ENCODE measurements around the gene GRIK2.
A peak's percentile ranks its signal among the peaks of the same experiment; 100 is the strongest.

The GRIK2 gene

DNA sequence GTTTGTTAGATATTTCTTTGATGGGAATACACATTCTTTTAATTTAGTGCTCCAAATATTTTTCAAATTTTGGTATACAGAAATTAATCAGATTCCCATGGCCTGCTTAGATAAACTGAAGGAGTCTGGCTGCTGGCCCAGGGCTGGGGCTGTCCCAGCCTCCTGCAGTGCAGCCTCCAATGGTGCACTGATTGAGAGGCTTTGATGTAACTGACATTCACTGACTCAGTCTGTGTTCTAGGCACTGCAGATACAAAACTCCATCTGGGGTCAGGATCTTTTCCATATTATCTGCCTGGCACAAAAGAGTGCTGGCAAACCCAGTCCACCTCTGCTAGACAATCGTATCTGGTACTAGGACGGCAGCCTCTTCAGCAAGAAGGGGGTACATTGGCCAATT lies 64.8 kb downstream of the GRIK2 start:
- peak; percentile 86 for DNase-seq (ENCODE audit: low spot score)

DNA sequence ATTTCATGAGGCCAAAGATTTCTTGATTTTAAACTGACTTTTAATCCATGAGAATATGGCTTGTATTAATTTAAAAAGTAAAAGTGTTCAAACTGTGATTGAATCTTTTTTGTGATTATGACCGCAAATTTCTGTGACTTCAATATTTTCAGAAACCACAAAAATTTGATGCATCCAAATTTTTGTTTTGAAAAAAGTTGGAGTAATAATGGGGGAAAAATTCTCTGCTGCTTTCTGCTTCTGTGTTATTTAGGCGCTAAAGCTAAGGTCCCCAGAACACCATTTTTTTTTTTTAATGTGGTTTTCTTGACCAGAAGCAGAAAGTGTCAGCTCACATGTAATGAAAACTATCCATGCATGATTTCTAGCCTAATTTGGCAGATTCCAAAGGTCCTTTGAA lies 65.3 kb downstream of the GRIK2 start:
- no peak for DNase-seq (ENCODE audit: low spot score)

DNA sequence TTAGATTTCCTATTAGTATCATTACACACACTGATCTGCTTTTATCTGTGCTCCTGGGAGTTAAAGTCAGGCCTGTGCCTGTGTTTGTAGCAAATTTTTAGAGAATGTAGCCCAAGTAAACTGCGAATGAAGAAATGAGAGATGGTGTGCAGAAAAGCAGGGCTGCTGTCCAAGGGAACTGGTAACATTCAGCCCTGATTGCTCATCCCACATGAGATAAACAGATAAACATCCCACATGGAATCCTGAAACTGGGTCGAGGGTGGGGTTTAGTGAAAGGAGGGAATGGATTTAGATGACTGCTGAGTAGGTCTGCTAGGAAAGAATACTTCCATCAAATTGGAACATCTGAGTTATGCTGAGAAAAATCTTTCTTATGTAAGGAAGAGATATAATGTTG lies 69.1 kb downstream of the GRIK2 start:
- DNase-seq (ENCODE audit: low spot score), result peak; percentile 37

DNA sequence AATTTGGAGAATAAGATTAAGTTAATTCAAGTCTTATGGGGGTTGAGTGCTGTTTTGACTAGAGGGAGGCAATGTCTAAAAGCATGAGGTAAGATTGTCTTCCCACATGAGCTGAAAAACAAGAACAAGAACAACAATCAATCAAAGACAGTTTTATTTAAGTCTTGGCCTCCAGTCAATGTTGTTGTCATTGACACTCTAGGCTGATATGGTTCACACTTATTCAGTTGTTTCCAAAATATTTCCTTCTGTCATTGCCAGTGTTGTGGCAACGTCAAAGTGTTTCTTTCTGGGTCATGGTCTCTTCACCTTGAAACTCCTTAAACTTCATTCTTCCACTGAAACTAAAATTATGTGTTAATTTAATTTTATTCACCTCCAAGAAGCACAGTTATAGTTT lies 72.4 kb downstream of the GRIK2 start:
- no peak for DNase-seq (ENCODE audit: low spot score)

DNA sequence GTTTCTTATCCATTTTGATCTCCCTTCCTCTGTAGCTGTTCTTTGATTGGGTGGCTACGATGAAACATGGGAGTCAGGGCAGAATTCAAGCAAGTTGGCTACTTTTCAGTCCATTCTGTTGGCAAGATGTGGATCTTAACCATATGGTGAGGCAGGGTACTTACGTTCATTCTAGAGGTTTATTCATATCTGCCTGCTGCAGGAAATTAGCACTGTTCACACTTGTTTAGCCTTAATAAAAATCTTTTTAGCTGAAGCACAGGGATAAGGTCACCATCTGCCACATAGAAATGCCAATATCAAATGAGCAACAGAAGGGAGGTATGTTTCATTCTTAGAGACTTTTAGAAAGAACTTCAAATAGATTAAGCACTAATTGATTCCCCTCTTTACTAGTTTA lies 83.9 kb downstream of the GRIK2 start:
- DNase-seq (ENCODE audit: low spot score), result peak; percentile 96

DNA sequence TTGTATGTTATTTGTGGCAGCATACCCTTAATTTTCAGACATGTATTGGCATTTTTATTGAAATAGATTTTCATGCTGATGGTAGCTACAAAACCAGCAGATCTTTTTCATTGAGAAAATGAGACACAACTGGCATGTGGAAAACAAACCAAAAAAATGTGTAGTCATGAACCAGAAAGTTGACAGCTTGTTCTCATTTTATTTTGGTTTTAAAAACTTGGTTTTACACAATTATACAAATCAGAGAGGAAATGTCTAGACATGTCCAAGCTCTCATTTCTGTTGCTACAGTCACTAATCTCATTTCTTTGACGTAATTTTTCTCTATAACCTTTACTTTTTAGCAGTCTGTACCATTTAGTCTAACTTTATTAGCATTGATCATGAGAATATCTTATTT lies 85.4 kb downstream of the GRIK2 start:
- no peak for DNase-seq (ENCODE audit: low spot score)

DNA sequence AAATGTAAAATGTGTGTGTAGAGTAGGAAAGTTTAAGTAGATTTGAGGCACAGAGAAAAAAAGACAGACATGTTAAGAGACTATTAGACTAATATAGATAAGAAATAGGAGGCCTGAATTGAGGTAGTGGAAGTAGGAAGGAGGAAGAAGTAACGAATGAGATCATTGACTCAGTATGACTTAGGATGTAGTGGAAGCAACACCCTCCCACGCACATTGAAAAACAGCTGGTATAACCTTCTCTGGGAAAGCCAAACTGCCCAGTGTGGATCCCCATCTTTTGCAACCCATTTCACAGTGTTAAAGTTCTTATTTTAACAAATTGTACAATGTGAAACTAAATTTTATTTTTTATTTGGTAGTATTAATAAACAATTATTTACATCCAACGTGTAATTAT lies 89.1 kb downstream of the GRIK2 start:
- no peak for DNase-seq (ENCODE audit: low spot score)

DNA sequence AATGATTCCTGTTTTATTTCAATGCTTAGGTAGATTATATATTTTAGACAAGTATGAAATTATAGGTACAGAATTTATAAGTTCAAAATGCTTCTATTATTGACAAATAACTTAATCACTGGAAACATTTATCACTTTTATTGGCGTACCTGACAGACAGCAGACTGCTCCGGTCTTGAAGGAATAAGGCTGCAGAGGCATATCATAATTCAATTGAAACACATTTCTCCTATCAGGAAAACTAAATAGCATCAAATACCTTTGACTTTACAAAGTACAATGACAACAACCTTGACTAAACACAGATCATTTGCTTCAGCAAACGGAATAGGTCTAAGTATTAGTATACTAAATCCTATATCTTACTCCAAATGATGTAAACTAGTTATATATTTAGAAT lies 91.3 kb downstream of the GRIK2 start:
- no peak for DNase-seq (ENCODE audit: low spot score)

DNA sequence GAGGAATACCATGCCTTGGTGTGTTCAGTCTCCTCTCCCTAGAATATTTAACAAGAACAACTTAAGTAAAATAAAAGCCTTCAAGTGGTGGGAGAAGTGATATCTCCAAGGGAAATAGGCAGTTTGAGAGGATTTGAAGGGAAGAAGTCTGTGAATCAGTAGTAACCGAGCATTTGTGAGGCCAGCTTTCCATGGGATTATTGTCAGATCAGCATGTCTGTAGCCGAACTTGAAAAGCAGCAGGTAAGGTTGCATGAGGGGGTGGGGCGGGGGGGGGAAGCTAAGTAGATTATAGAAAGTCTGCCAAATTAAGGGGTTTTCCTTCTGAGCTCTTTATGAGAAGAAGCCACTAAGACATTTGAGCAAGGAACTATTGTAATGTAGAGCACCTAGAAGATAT lies 92.6 kb downstream of the GRIK2 start:
- DNase-seq (ENCODE audit: low spot score), result no peak

DNA sequence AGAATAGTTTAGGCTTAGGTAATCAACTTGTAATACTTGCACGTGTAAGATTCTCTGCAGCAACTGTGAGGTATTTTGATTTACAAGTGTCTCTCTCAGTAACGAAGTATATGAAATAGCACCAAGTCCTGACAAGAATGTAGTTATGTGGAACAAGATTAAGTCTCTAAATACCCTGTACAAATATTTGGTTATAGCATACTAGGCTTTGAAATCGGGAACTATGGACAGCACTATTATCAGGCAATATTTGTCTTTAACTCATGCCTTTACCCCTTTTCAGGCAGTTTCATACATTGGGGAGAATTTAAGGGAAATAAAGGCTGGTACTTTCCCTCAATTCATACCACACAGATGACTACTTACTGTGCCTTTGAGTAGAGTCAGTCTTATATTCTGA lies 93.2 kb downstream of the GRIK2 start:
- no peak for DNase-seq (ENCODE audit: low spot score)

DNA sequence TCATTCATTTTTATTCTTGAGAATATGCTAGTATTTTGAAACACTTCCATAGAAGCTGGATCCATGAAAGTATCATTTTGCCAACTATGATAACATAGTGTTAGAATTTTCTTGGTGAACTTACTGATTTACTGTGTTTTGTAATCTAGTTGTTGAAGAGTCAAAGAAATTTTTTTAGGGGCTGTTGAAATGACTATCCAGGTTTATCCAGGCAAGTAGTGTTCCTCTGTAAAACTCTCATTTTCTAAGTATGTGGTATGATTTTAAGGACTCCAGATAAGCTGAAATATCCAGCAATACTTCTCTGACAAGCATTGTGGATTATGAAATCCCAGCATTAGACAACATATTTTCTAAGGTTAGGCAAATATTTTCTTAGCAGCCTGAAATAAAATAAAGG lies 95.9 kb downstream of the GRIK2 start:
- no peak for DNase-seq (ENCODE audit: low spot score)

DNA sequence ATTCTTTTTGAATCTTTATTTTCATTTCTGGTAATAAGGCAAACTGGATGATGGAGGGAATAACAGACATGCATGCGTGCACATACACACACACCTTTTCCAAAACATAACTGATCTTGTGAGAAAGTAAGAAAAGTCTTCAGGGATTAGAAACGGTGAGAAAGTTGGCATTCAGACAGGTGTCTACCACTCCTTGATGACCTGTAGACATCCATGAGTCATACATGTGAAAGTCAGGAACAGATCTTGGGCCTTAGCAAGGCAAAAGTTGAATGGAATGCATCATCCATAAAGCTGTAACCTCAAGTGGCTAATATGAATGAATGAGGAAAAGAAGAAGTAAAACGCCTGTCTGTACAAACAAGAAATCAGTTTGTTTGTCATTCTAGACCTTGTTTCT lies 97.3 kb downstream of the GRIK2 start:
- no peak for DNase-seq (ENCODE audit: low spot score)

DNA sequence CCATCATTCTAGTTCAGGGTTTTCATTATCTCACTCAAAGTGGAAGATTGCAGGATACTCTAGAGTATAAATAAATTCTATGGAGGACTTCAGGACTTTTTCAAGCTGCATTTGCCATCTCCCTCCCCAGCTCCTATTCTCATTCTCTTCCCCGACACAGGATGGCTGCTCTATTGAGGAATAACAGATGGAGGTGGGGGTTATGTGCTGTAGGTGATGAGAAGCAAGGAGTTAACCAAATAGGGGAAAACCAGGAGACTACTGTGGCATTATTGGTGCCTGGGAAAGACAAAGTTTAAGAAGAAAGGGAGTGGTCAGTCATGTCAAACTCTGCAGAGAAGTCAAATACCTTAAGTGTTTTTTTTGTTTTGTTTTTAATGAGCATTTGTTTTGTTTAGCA lies 109.3 kb downstream of the GRIK2 start:
- no peak for DNase-seq (ENCODE audit: low spot score)

DNA sequence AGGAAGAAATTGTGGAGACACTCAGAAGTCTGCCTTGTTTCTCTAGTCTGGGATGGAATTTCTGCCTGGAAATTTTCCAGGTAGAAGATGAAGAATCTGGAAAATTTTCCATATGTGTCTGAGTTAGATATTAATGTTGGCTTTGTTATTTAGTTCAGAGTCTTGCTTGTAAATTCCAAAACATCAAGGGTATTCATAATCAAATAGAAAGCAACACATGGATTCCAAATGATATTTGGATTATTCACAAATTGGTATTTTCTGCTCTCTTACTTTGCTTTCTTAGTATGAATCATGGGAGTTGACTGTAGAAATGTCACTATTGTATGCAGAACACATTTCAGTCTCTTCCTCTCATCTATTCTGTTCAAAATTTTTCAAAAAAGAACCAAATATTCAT lies 116.0 kb downstream of the GRIK2 start:
- no peak for DNase-seq (ENCODE audit: low spot score)

DNA sequence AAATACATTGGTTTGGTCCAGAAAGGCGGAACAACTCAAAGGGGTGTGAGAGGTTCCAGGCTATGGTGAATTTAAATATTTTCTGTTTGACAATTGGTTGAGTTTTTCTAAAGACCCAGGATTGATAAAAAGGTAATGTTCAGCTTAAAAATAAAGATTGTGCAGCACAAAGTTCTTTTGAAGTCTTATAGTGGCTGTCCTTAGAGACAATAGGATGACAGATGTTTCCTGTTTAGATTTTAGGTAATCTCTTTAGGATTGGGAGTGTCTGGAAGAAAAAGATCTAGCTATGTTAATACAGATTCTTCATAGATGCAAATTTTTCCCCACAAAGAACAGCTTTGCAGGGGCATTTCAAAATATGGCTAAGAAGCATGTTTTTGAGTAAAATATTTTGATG lies 119.7 kb downstream of the GRIK2 start:
- no peak for DNase-seq (ENCODE audit: low spot score)

DNA sequence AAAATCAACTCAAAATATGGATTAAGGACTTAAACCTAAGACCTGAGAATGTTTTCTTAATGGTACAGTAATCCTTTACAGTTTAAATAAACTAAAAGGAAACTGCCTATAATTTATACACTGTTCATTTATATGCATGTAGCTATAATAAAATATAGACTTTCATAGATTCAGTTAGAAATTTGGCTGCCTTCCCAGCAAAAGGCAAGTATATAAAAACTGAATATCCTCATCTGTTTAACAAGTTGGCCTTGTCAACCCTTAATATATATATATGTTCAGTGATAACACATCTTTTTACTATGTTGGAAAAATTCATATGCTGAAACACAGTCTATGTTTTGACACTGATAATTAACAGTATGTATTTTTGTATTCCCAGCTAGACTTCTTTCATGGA lies 123.1 kb downstream of the GRIK2 start:
- no peak for DNase-seq (ENCODE audit: low spot score)

DNA sequence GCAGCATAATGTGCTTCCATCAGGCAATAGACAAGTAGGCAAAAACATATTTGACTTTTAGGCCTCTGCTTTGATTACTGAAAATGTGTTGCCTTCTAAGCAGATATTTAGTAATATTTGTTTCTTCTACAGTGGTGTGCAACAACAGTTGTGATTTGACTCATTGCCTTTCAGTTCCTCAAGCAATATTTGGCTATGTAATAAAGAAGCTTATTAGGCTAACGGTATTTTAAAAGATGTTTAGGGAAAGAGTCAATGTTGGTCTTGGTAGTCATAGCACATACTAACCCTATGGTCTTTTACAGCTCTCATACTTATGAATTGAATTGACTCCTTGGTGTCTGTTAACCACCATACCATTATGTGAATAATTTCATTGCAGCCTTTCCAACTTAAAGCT lies 124.1 kb downstream of the GRIK2 start:
- no peak for DNase-seq (ENCODE audit: low spot score)

DNA sequence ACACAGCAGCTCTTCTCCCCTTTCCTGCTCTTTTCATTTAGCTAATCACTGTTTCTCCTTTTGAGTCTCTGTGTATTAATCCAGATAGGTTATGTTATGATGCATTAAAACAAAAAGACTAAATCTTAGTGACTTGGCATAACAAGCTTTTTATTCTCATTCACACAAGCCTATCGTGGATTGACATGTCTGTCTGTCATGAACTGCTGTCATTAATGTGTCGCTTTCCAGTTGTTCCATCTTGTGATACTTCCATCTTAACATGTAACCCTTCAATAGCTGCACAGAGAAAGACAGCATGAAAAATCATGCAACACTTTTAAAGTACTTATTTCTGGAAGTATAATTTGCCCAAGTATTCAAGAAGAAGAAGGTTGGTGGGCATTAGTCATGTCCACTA lies 128.7 kb downstream of the GRIK2 start:
- DNase-seq (ENCODE audit: low spot score), result no peak

DNA sequence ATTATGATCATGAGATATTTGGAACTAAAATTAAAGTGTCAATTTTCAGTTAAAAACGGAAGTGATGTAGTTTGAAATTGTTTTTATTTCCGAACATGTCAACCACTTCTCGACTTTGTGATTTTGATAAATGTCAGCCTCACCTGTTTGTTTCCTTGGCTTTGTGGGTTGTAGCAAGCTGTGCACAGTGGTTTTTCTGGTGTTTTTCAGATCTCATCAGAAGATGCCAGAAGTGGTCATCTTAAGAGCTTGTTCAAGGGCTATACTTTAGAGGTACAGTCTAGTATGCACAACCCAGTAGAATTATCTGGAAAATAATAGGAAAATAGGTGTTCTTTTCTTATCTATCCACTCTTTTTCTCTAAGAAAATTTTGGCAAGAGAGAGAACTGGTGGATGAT lies 134.0 kb downstream of the GRIK2 start:
- DNase-seq (ENCODE audit: low spot score), result no peak

DNA sequence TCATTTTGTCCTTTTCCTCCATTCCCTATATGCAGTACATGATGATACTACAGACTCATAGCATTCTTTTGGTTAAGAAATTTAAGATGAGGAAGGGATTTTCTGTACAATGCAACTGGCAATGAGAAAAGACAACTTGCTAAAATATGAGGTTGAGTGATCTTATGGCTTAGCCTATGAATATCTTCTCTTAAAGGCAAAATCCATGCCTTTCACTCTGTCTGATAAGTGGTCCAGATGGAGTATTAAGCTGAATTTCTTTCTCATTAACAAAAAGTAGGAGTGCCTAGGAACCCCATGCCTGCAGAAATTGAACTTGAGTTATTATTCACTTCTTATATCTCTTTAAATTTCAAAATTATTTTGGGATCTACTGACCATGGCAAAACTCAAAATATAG lies 135.3 kb downstream of the GRIK2 start:
- no peak for DNase-seq (ENCODE audit: low spot score)

DNA sequence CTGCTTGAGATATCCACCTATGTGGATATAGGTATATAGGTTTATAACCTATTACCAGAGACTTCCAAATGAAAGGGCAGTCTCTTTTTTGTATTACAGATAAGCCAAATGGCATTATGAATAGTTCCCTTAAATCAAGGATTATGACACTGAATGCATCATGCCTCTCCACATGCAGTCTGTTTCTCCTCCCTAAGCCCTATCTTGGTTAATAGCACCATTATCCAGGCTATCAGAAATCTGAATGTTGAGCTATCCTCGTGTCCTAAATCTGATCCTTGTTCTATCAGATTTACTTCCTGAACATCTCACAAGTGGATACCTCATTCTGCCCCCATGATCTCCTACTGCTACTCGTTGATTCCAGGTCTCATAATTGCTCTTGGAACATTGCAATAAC lies 138.0 kb downstream of the GRIK2 start:
- DNase-seq (ENCODE audit: low spot score), result no peak

DNA sequence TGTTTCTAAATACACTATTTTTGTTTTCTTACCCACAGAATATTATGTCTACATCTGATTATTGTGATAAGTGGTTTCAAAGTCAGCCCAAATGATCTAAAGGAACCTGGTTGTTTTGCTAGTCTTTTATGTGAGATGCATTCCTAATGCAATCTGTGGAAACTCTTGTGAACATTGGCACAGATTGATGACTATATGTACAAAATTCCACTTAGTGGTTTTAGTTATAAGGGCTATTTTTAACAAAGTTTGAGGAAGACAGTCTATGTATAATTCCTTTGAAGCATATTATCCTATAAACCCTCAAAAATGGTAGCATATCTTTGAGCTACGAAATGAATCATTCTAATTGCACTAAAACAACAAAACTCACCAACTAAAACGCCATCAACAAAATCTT lies 140.9 kb downstream of the GRIK2 start:
- DNase-seq (ENCODE audit: low spot score), result no peak

DNA sequence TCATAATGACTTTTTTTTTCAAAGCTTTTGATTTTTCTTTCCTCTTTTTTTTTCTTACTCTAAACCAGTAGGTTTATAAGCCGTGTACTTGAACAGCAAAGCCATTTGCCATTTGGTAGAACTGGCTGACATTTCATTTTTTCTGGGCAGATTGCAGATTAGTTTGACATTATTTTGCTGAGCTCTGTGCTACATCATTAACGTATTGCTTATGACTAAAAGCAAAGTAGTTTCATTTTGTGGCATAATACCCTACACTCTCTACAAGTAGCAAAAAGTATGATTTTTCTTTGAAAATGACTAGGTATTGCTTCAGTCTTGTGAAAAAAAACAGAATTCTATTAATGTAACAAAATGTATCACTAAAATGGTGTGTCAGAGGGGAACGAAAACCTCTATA lies 141.3 kb downstream of the GRIK2 start:
- peak; percentile 70 for DNase-seq (ENCODE audit: low spot score)

DNA sequence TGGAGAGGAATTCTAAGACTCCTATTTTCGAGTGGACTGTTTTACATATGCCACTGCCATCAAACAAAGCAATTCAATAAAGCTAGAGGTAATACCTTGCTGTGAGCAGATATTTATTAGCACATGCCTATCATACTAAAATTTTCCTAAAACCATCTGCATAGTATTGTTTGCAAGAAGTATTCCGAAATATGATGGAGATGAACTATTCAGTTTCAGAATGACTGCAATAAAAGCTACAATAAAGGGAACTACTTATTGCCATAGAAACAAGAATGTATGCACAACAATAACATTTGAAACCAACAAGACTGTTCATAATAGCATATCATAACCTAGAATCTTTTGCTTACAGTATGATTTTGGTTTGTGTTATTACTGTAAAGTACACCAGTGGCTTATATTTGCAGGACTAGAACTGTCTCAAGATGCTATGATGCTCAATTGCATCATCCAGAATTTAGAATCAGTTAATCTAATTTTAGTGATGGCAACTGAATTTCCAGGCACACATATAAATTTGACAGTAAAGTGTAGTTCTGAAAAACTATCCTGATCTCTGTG lies 144.3 kb downstream of the GRIK2 start:
- DNase-seq (ENCODE audit: low spot score), result no peak
